H1 (cell line): ENCODE measurements around the gene TCEA2. TPM values are rescaled to one million over a fixed set of nuclear protein-coding genes. Genes with fewer than 3 reads are reported as not detected.

Experiments used
- CTCF ChIP-seq, 3 experiments: IDR thresholded peaks; 1 replicate in 2 of 3; 2 replicates in 1 of 3; pipeline versions ENCODE4 v1.5.1 to v1.6.1; 2011; ENCODE audit warnings: low read length in 3 of 3, mild to moderate bottlenecking in 3 of 3, inconsistent platforms in 2 of 3, low read depth in 1 of 3, moderate library complexity in 1 of 3; ENCODE audit not compliant: insufficient read depth in 1 of 3; ENCODE audit errors: control extremely low read depth in 1 of 3
- polyA plus RNA-seq, 7 experiments: library from polyadenylated mRNA; depleted of rRNA in 3 of 7; stranded (reverse) in 5 of 7; unstranded in 2 of 7; fragments of >200 nt in 5 of 7; fragments of 200-250 nt in 2 of 7; gene quantifications; 1 replicate in 5 of 7; 2 replicates in 1 of 7; 4 replicates in 1 of 7; pipeline versions ENCODE4 v1.2.1 to v1.2.3, GENCODE V29; 2011 to 2013; ENCODE audit warnings: missing spikeins in 2 of 7, mixed read lengths in 2 of 7
- total RNA-seq: library from RNA; stranded (reverse); fragmentation: NEBNext Ultra II Directional; extraction: Animal tissue kit (Norgen Biotek cat#: 25700); gene quantifications from 2 replicates; pipeline ENCODE4 v1.2.1, GENCODE V29; 2021

TCEA2 gene
- total and polyA plus RNA-seq, 2 of the 8 experiments (the other 6 are each of a cell fraction or from before 2014, with no cell fraction given) = 41.4 to 42.3 TPM

DNA sequence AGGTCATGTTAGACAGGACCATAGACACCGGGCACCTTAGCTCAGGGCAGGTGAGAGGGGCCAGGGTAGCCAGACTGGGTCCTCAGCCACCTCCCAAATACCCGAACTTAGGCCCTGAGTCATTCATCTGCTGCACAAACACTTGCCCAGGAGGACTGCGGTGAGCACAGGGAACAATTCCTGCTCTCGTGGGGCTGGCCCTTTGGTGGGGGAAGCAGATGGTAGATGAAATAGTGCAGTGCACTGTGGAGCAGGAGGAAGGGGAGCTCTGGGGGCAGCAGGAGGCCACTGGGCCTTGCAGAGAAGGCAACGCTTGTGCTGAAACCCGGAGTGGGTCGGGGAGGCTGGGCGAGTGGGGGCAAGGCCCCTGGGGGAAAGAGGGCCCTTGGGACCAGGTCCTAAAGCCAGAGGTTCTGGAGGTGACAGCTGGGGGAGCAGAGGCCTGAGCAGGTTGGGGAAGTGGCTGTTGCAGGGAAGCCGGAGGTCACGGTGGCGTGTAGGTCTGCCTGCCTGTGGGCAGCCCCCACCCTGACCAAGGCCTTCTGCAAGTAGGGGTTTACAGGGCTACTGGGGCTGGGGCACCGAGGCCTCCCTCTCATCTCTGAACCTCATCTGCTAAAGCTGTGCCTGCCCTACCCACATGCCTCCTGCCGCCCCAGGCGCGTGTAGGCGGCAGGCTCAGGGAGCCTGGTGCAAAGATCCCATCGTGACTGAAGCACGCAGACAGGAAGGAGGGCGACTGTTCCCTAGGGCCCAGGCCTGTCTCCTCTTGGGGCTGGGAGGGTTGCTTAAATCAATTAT lies 49.0 kb downstream of the TCEA2 start (continued):
- TF ChIP-seq CTCF (IDR thresholded peaks at IDR 0.05; ENCODE audit: control extremely low read depth in 1 of 3, insufficient read depth in 1 of 3, low read depth in 1 of 3, low read length in 3 of 3) = no peak
